Measurements from ENCODE around the gene MATK.

MATK gene

DNA sequence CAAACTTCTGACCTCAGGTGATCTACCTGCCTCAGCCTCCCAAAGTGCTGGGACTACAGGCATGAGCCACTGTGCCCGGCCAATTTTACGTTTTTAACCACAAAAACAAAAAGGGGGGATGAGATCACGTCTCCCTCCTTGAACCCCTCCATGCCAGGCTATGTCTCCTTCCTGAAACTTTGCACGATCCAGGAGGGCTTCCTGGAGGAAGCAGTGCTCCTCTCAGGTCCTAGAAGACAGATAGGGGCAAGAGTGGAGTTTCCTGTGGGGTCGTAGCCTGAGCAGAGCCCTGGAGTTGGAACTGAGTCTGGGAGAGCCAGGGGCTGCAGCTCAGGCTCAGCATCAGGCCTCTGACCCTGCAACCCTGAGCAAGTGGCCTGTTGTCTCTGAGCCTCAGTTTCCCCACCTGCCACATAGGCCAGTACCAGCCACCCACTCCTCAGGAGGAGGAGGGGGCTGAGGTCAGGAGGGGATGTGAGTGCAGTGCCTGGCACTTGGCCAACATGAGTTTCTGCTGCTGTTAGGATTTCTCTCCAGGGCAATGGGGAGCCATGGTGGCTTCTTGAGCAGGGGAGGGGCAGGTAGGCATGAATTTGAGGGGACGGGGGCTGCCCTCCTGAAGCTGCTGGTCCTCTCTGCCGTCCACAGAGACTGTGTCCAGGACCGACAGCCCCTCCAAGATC, 40.7 kb downstream of the MATK start:
- no peak for DNase-seq

DNA sequence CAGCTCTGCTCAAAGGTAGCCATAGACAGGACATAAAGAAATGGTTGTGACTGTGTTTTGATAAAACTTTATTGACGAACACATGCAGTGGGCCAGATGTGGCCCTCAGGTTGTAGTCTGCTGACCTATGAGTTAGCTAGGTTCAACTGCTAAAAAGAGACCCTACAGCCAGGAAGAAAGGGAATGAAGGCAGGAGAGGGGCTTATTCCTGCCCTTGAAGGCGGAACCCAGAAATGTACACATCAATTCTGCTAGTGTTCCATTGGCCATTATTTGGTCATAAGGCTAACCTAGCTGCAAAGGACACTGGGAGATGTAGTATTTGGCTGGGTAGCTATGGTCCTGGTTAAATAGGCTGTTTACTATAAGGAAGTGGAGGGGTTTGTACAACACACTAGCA, 42.7 kb downstream of the MATK start:
- DNase-seq: no peak

GRCh38 chr19:3740431-3740830, 45.8 kb downstream of the MATK start:
- no peak for DNase-seq

- no peak for DNase-seq
Measured at GRCh38 chr19:3738477-3739220, 47.5 kb downstream of the MATK start.

DNA sequence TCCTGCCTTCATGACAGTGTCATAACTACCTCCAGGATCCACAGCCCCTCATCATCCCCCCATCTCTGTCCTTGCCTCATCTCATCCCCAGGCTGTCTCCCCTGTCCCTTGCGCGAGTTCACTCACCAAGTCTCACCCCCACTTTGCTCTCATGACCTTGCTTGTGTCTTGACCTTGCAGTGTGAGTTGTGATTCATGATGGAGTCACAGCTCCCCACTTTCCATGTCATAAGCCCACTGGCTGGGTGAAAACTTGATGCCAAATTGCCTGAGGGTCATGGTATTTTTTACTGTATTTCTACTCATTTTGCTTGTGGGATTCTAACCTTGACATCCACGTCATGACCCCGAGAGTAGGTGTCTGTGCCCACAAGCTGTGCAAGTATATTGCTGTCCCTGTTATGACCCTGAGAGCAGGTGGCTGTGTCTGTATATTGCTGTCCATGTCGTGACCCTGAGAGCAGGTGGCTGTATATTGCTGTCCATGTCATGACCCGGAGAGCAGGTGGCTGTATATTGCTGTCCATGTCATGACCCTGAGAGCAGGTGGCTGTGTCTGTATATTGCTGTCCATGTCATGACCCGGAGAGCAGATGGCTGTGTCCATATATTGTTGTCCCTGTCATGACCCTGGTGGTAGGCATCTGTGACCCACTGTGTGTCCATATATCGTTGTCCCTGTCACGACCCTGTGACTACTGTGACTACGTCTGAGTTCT, 48.5 kb downstream of the MATK start:
- DNase-seq: no peak

- no peak for DNase-seq
Measured at GRCh38 chr19:3736106-3736724, 50.0 kb downstream of the MATK start.

GRCh38 chr19:3734310-3734600, 51.9 kb downstream of the MATK start:
- no peak for DNase-seq

DNA sequence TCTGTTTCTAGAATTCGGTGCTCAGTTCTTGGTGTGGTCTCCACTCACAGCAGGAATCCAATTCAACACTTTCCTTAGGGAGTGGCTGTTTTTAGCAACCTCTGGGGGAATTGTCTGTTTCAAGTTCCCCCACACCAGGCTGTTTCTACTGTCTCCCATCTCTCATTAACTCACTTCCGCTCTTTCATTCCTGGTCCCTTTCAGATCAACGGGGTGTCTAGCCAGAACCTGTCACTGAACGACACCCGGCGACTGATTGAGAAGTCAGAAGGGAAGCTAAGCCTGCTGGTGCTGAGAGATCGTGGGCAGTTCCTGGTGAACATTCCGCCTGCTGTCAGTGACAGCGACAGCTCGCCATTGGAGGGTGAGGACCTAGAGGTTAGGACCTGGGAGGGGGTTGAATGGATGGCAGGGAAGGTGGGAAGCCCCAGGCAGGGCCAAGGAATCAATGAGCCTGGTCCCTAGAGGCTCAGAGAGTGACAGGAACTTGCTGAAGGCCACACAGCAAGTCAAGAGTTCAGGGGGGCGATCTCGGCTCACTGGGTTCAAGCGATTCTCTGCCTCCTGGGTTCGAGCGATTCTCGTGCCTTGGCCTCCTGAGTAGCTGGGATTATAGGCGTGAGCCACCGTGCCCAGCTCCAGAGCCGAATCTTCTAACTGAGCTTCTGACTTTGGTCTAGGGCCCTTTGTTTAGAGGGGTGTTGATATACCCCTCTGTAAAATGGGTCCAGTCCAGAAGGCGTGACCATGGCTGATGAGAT, 52.5 kb downstream of the MATK start:
- no peak for DNase-seq

GRCh38 chr19:3732108-3732507, 54.1 kb downstream of the MATK start:
- DNase-seq: no peak

GRCh38 chr19:3730457-3730958, 55.7 kb downstream of the MATK start:
- DNase-seq: no peak

All from SHP77 (cell line).